Measurements from ENCODE around the gene UBE2O. TPM values are rescaled to one million over a fixed set of nuclear protein-coding genes. Genes with fewer than 3 reads are reported as not detected.
A peak's percentile ranks its signal among the peaks of the same experiment; 100 is the strongest.

UBE2O gene
- total RNA-seq, 2 experiments from 2014 or later = 26.5 to 28.9 TPM

DNA sequence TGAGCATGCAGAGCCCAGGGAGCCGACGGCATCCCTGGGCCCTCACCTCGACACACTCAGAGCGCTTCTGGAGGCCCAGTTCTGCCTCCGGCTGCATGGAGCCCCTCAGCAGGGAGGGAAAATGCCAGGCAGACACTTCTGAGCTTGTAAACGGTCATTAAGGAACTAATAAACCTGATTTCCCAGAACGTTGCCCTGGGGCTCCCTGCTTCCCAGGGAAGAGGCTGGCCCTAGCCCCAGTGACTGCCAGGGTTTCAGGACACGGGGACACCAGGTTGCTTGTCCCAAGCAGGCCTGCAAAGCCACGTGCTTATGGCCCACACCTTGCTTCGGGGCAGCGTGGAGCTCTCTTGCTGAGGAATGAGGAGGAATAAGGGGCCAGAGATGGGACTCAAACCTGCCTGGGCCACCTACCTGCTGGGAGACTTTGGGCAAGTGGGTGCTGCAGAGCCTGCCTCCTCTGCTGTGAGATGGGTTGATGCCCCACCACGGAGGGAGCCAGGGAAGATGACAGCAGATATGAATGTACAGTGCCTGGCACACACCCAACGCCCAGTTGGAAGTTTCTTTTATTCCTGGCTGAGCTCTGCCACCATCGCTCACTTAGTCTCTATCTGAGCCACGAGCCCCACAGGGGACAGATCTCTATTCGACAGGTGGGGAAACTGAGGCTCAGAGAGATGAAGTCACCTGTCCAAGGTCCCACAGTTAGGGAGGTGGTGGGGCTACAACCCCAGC, 42.9 kb upstream of the UBE2O start:
- peaks cover 3% of the 10 kb centered on the region for H3K36me3 Mint-ChIP-seq (ENCODE audit: low read depth)
- H3K9me3 Mint-ChIP-seq = no peaks in the 10 kb centered on the region
- ChIA-PET CTCF (interaction anchor here (5.2 kb wide), 1 partner anchor 9 kb away, joined by 46 read pairs; the partner anchor contains the start of gene RHBDF2), POLR2A (no interaction called here)
- no peak for DNase-seq
- H3K4me3 Mint-ChIP-seq = no peak overlapping the region
- H3K4me1 Mint-ChIP-seq = peaks cover 80% of the 10 kb centered on the region
- H3K27me3 Mint-ChIP-seq = no peaks in the 10 kb centered on the region
- no peak overlapping the region for H3K27ac Mint-ChIP-seq

DNA sequence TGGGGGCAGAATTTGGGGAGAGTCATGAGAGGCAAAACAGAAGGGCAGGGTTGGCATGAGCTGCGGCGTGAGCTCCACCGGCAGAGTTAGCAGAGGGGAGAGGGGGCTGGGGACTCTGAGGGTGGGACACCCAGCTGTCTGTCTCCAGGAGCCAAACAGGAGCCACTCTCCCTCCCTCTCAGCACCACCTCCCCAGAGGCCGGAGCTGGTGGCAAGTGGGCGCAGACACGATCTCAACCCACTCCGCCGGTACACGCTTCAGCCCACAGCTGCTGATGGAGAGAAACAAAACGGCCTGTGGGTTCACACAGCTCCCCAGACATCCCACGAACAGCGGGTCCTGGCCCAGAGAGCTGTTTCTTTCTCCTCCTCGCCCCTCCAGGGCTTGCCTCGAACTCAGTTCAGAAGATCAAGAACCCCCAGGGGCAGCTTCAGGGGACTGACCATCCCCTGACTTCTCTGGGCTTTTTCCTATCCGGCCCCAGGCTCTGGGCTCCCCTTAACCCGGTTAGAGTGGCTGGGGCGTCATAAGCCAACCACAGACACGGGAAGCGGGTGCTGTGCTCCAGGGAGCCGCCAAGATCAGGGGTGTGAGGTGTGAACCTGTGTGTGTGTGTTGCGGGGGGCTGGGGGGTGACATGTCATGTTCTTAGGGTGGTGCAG, 40.7 kb upstream of the UBE2O start:
- POLR2A ChIA-PET = interaction anchor here (0.6 to 2.8 kb wide), 16 partner anchors 8 to 348 kb away, joined by 3 to 16 read pairs (median 4); partner anchors contain the start of genes AANAT, PRPSAP1, RHBDF2 and UBE2O
- peaks cover 74% of the 10 kb centered on the region for H3K4me1 Mint-ChIP-seq
- H3K36me3 Mint-ChIP-seq (ENCODE audit: low read depth) = no peaks in the 10 kb centered on the region
- no peaks in the 10 kb centered on the region for H3K9me3 Mint-ChIP-seq
- H3K27ac Mint-ChIP-seq = peak overlapping the region; percentile 94
- CTCF ChIA-PET = interaction anchor here (1.2 to 5.2 kb wide), 7 partner anchors 11 to 131 kb away, joined by 3 to 46 read pairs (median 5); partner anchors contain the start of genes AANAT and RHBDF2
- no peaks in the 10 kb centered on the region for H3K27me3 Mint-ChIP-seq
- peak overlapping the region; percentile 68 for H3K4me3 Mint-ChIP-seq
- peak; percentile 64 for DNase-seq

DNA sequence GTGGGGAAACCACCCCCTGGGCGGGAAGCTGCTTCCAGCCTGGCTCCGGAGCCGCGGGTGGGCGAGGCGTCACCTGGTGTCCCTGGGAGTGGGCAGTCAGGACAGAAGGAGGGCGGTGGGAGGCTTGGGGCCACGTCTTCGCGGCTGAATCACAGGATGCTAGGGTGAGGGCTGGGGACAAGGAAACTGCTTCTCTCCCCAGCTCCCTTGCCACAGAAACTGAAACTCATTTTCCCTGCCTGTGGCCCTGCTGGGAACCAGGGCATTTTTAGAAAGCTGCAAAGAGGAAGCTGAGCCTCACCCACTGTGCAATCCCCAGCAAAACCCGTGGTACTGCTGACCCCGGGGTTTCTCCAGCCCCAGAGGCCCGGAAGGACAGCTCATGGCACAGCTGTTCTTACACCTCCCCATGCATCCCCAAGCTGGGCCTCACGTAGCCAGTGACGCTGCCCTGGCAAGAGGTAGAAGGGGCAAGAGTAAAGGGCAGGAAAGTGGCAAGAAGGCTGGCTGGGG, 40.1 kb upstream of the UBE2O start:
- Mint-ChIP-seq H3K4me1 (peaks cover 68% of the 10 kb centered on the region), H3K9me3 (no peaks in the 10 kb centered on the region), H3K4me3 (peak overlapping the region; percentile 68), H3K36me3 (ENCODE audit: low read depth) (no peaks in the 10 kb centered on the region), H3K27me3 (no peaks in the 10 kb centered on the region), H3K27ac (peak overlapping the region; percentile 94)
- ChIA-PET POLR2A (interaction anchor here (0.6 to 2.8 kb wide), 18 partner anchors 9 to 348 kb away, joined by 3 to 16 read pairs (median 4); partner anchors contain the start of genes AANAT, PRPSAP1, RHBDF2 and RNF157), CTCF (interaction anchor here (1.2 to 5.2 kb wide), 9 partner anchors 12 to 131 kb away, joined by 3 to 46 read pairs (median 4); partner anchors contain the start of genes AANAT, RHBDF2 and UBE2O)
- peak; percentile 67 for DNase-seq

- Mint-ChIP-seq H3K27ac (peak overlapping the region; percentile 94), H3K27me3 (no peaks in the 10 kb centered on the region), H3K36me3 (ENCODE audit: low read depth) (peaks cover 6% of the 10 kb centered on the region), H3K9me3 (no peaks in the 10 kb centered on the region), H3K4me3 (peak overlapping the region; percentile 68), H3K4me1 (peaks cover 63% of the 10 kb centered on the region)
- no peak for DNase-seq
- ChIA-PET CTCF (interaction anchor here (0.6 to 5.2 kb wide), 11 partner anchors 12 to 132 kb away, joined by 3 to 46 read pairs (median 4); partner anchors contain the start of genes AANAT, RHBDF2 and UBE2O), POLR2A (interaction anchor here (0.6 to 2.8 kb wide), 13 partner anchors 10 to 347 kb away, joined by 3 to 16 read pairs (median 10); partner anchors contain the start of genes AANAT, PRPSAP1, RHBDF2 and RNF157)
These were observed 39.4 kb upstream of the UBE2O start for GRCh38 chr17:76492123-76492988.

DNA sequence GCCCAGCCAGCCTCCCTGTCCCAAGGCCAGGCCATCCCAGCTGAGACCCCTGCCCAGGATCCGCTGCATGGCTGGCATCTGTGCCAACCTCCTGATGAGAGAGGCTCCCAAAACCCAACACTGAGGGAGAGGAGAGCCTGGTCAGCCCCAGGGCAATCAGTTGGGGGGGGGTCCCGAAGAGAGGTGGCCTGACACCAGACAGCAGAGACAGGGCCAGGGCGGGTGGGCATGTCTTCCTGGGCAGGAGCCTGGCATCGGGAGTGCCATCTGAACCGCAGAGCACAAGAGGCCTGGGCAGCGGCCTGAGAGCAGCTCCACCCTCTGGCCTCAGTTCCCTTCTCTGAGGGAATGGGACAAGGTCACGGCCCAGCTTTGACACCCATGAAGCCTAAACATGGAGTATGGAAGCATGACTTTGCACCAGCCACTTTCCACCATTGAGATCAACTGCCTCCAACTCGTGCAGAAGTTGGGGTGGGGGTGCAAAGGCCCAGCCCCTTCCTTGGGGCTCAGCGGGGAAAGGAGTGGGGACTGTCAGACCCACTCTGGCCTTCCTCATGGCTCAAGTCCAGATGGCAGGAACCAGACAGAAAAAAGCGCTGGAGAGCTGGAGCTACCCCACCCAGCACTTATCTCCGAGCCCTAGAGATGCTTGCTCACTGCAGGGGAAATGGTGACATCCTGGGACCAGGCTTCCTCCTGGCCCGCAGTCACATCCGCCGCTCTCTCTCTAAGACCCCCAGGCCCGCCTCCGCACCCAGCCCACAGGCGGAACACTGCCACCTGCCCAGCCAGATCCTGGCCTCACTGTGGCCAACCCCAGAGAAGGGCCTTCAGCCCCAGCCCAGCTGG, 38.5 kb upstream of the UBE2O start:
- H3K4me1 Mint-ChIP-seq = peaks cover 58% of the 10 kb centered on the region
- ChIA-PET CTCF (interaction anchor here (0.6 to 5.2 kb wide), 5 partner anchors 13 to 67 kb away, joined by 3 to 46 read pairs (median 4); partner anchors contain the start of genes RHBDF2 and UBE2O), POLR2A (interaction anchor here (1.8 to 2.8 kb wide), 7 partner anchors 8 to 138 kb away, joined by 5 to 13 read pairs (median 11); partner anchors contain the start of genes AANAT, PRPSAP1, RHBDF2 and UBE2O)
- peak overlapping the region; percentile 94 for H3K27ac Mint-ChIP-seq
- H3K4me3 Mint-ChIP-seq = peak overlapping the region; percentile 42
- peaks cover 6% of the 10 kb centered on the region for H3K36me3 Mint-ChIP-seq (ENCODE audit: low read depth)
- DNase-seq = no peak
- no peaks in the 10 kb centered on the region for H3K9me3 Mint-ChIP-seq
- H3K27me3 Mint-ChIP-seq = no peaks in the 10 kb centered on the region

DNA sequence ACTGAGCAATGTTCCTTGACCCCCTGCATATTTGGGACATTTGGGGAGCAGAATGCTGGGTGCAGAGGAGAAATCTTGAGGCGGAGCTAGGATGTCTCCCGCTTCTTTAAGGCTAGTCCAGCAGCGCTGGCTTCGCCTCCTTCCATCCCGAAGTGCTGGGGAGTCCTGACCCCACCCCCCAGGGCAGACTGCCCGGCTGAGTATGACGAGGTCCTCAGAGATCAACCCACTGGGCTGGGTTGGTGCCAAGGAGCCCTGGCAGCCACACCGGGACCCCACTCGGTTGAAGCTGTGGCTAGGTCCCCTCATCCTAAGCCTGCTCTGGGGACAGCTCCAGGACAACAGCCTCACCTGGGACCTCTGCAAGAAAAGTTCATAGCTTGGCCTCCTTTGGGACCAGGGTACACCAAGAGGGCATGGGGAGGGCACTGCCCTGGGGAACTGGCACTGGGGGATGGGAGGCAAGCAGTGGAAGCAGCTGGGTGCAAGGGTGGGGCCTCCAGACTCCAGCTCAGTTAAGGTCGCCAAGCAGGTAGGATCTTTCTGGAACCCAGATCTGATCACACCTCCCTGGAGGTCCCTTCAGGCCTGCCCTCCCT, 37.3 kb upstream of the UBE2O start:
- Mint-ChIP-seq H3K4me3 (no peak overlapping the region), H3K27ac (no peak overlapping the region), H3K27me3 (no peaks in the 10 kb centered on the region), H3K9me3 (no peaks in the 10 kb centered on the region), H3K4me1 (peaks cover 57% of the 10 kb centered on the region), H3K36me3 (ENCODE audit: low read depth) (peaks cover 6% of the 10 kb centered on the region)
- ChIA-PET CTCF (interaction anchor here (0.6 to 1.5 kb wide), 2 partner anchors 13 to 15 kb away, joined by 3 to 4 read pairs; no protein-coding TSS in a partner anchor), POLR2A (interaction anchor here (1.2 to 2.0 kb wide), 3 partner anchors 8 to 12 kb away, joined by 3 to 9 read pairs (median 7); partner anchors contain the start of gene RHBDF2)
- no peak for DNase-seq

DNA sequence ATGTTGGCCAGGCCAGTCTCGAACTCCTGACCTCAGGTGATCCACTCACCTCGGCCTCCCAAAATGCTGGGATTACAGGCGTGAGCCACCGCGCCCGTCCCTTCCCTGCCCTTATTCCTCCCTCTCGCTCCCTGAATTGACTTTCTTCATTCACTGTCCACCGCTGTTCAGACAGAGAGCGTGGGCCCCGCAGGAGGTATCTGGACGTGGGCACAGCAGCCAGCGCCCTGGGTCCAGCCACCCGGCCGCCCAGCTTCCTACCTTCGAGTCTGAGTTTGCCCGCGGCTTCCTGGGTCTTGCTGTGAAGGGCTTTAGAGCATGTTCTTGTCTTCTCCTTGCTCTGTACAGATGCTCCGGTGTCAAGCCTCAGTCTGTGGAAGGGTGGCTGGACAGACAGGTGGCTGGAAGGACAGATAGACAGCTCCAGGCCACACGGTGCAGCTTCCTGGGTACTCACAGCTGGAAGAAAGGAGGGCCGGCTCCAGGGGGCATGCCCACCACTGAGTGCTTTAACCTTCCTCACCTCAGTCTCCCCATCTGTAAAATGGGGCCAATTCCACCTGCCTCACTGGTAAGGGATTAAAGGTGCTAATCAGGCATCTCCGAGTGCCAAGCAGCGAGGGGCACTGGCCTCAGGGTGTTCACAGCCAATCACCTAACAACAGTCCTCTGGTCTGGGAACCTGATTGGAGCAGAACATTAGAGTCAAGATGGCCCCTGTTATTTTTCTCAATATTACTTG, 34.7 kb upstream of the UBE2O start:
- Mint-ChIP-seq H3K36me3 (ENCODE audit: low read depth) (peaks cover 11% of the 10 kb centered on the region), H3K4me1 (peaks cover 34% of the 10 kb centered on the region), H3K4me3 (no peak overlapping the region), H3K27me3 (no peaks in the 10 kb centered on the region), H3K27ac (no peak overlapping the region), H3K9me3 (no peaks in the 10 kb centered on the region)
- ChIA-PET CTCF (interaction anchor here (1.3 kb wide), 1 partner anchor 79 kb away, joined by 3 read pairs; no protein-coding TSS in a partner anchor), POLR2A (no interaction called here)
- DNase-seq = no peak

- CTCF ChIA-PET = interaction anchor here (0.8 kb wide), 1 partner anchor 21 kb away, joined by 4 read pairs; no protein-coding TSS in a partner anchor
- H3K4me3 Mint-ChIP-seq = no peak overlapping the region
- no peaks in the 10 kb centered on the region for H3K27me3 Mint-ChIP-seq
- DNase-seq = no peak
- H3K4me1 Mint-ChIP-seq = peaks cover 15% of the 10 kb centered on the region
- H3K27ac Mint-ChIP-seq = no peak overlapping the region
- no peaks in the 10 kb centered on the region for H3K9me3 Mint-ChIP-seq
- H3K36me3 Mint-ChIP-seq (ENCODE audit: low read depth) = peaks cover 13% of the 10 kb centered on the region
- POLR2A ChIA-PET = interaction anchor here (0.5 to 1.0 kb wide), 2 partner anchors 11 to 266 kb away, joined by 3 to 4 read pairs; no protein-coding TSS in a partner anchor
These were observed 32.6 kb upstream of the UBE2O start for GRCh38 chr17:76485569-76485968.

GRCh38 chr17:76484228-76484725, 31.3 kb upstream of the UBE2O start:
- DNase-seq = no peak
- Mint-ChIP-seq H3K27ac (no peak overlapping the region), H3K4me1 (peaks cover 7% of the 10 kb centered on the region), H3K4me3 (no peak overlapping the region), H3K36me3 (ENCODE audit: low read depth) (peaks cover 15% of the 10 kb centered on the region), H3K9me3 (no peaks in the 10 kb centered on the region), H3K27me3 (no peaks in the 10 kb centered on the region)
- CTCF ChIA-PET = no interaction called here
- POLR2A ChIA-PET = no interaction called here

DNA sequence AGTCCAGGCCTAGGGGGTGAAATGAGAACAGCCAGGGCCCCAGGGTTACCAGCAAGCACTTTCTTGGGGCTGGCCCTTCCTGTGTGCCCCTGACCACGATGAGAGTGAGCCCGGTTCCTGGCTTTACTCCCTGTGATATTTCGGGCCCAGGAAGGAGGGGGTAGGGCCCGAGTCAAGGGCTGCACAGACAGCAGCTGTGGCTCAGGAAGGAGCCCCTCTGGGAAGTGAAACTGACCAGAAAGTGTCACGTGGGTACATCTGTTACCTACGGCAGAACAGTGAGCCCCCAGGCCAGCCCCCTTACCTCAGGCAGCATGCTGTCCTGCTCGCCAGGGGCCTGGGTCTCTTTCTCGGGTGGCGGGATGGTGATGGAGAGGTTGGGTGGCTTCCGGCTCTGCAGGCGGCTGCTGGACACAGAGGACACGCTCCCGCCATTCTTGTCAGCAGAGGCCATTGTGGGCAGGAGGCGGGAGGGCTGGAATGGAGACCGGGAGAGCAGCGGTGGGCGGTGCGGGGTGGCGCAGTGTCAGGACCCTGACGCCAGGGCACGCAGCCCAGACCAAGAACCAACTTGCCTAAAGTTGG, 28.2 kb upstream of the UBE2O start:
- POLR2A ChIA-PET = interaction anchor here (0.6 kb wide), 1 partner anchor 437 kb away, joined by 3 read pairs; no protein-coding TSS in a partner anchor
- H3K36me3 Mint-ChIP-seq (ENCODE audit: low read depth) = peaks cover 10% of the 10 kb centered on the region

More for the DNA sequence above, 28.2 kb upstream of the UBE2O start:
- H3K27ac Mint-ChIP-seq = no peak overlapping the region
- no peaks in the 10 kb centered on the region for H3K27me3 Mint-ChIP-seq
- peaks cover 2% of the 10 kb centered on the region for H3K4me1 Mint-ChIP-seq
- DNase-seq = no peak
- CTCF ChIA-PET = no interaction called here
- no peaks in the 10 kb centered on the region for H3K9me3 Mint-ChIP-seq
- H3K4me3 Mint-ChIP-seq = no peak overlapping the region

All from activated CD4-positive, alpha-beta memory T cell treated with anti-CD3 and anti-CD28 coated beads, Interleukin-2, amount 10 ng/mL, durations not matched to agents 7 days and 5 days (primary cell).